Parathyroid adenoma (tissue), 2 donors: Measurements from ENCODE around the gene MAP2.

Source experiments
- H2AFZ ChIP-seq: fragments of 300-600 bp; sonication (generic); one replicate; pipeline ENCODE4 v1.7.0; 2017; ENCODE audit warnings: antibody characterized with exemption, mild to moderate bottlenecking
- H3K27ac ChIP-seq: fragments of 300-600 bp; sonication (generic); one replicate; pipeline ENCODE4 v1.7.0; 2017
- H3K27me3 ChIP-seq: fragments of 300-600 bp; sonication (generic); one replicate; pipeline ENCODE4 v1.7.0; 2017; ENCODE audit warnings: low read length; ENCODE audit not compliant: control insufficient read depth, insufficient read depth
- H3K36me3 ChIP-seq: fragments of 300-600 bp; sonication (generic); one replicate; pipeline ENCODE4 v1.7.0; 2017; ENCODE audit warnings: low read length; ENCODE audit not compliant: control insufficient read depth, insufficient read depth
- H3K4me1 ChIP-seq: fragments of 300-600 bp; sonication (generic); one replicate; pipeline ENCODE4 v1.7.0; 2017; ENCODE audit warnings: control low read depth
- H3K4me2 ChIP-seq: fragments of 300-600 bp; sonication (generic); one replicate; pipeline ENCODE4 v1.7.0; 2017; ENCODE audit warnings: low read length
- H3K4me3 ChIP-seq: fragments of 300-600 bp; sonication (generic); one replicate; pipeline ENCODE4 v1.7.0; 2017; ENCODE audit warnings: low read depth, low read length
- H3K79me2 ChIP-seq: fragments of 300-600 bp; sonication (generic); one replicate; pipeline ENCODE4 v1.7.0; 2017; ENCODE audit warnings: control low read depth
- H3K9ac ChIP-seq: fragments of 300-600 bp; sonication (generic); one replicate; pipeline ENCODE4 v1.7.0; 2017; ENCODE audit warnings: mild to moderate bottlenecking
- H3K9me3 ChIP-seq: fragments of 300-600 bp; sonication (generic); one replicate; pipeline ENCODE4 v1.7.0; 2017; ENCODE audit warnings: low read length; ENCODE audit not compliant: control insufficient read depth
- CTCF ChIP-seq: fragments of 300-600 bp; sonication (generic); IDR thresholded peaks from one replicate; pipeline ENCODE4 v1.7.0; 2017; ENCODE audit warnings: antibody characterized with exemption, mild to moderate bottlenecking
- donor health status: primary hyperparathyroidism.

MAP2 gene

GRCh38 chr2:209529579-209529978 lies 105.7 kb downstream of the MAP2 start:
- Histone ChIP-seq H3K4me3 (no peak overlapping the region), H3K4me2 (no peak overlapping the region), H3K36me3 (no peaks in the 10 kb centered on the region), H3K9me3 (no peaks in the 10 kb centered on the region), H3K4me1 (no peaks in the 10 kb centered on the region), H3K9ac (no peak overlapping the region), H2AFZ (no peak overlapping the region), H3K79me2 (no peaks in the 10 kb centered on the region), H3K27me3 (no peaks in the 10 kb centered on the region), H3K27ac (no peak overlapping the region)
- TF ChIP-seq CTCF: no peak

DNA sequence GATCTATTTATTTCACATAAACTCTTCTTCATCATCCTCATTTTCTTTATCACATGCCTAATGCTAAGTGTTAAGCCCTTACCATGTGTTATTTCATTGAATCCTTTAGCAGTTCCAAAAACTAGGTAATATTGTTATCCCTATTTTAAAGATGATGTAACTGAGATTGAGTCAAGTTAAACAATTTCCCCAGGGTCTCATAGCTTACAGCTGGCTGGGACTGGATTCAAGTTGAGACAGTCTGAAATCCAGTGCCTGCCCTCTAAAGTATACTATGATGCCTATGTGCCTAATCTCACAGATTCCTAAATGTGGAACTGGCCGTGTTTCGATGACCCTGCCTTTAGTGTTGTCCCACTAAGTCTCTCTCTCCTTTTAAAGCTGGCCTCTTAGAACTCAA lies 108.5 kb downstream of the MAP2 start:
- Histone ChIP-seq H3K4me1 (no peaks in the 10 kb centered on the region), H3K4me3 (no peak overlapping the region), H3K4me2 (no peak overlapping the region), H3K27ac (no peak overlapping the region), H3K79me2 (no peaks in the 10 kb centered on the region), H3K27me3 (no peaks in the 10 kb centered on the region), H3K9ac (no peak overlapping the region), H2AFZ (no peak overlapping the region), H3K36me3 (no peaks in the 10 kb centered on the region), H3K9me3 (no peaks in the 10 kb centered on the region)
- TF ChIP-seq CTCF: no peak

- Histone ChIP-seq H3K9me3 (no peaks in the 10 kb centered on the region), H3K4me2 (no peak overlapping the region), H3K9ac (no peak overlapping the region), H3K27me3 (no peaks in the 10 kb centered on the region), H3K4me1 (no peaks in the 10 kb centered on the region), H3K36me3 (no peaks in the 10 kb centered on the region), H3K79me2 (no peaks in the 10 kb centered on the region), H2AFZ (no peak overlapping the region), H3K4me3 (no peak overlapping the region), H3K27ac (no peak overlapping the region)
- TF ChIP-seq CTCF: no peak
Observed at GRCh38 chr2:209533391-209533790, 109.5 kb downstream of the MAP2 start.

DNA sequence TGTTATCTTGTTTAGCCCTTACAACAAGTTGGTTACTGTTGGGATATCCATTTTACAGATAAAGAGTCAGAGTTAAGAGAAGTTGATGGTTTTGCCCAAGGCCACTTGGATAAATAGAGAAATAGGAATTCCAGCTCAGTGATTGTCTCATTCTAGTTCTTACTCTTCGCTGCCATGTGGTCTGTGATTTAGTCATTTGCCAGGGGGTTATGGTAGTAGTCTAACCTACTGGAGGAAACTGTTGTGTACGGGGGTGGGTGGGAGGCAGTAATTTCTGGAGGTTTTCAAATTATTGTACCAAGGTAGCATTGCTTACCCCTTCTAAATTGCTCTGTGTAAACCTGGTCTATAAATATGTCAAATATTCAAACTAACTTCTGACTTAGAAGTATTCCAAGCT lies 110.4 kb downstream of the MAP2 start:
- H3K4me2 ChIP-seq: no peak overlapping the region
- no peaks in the 10 kb centered on the region for H3K79me2 ChIP-seq
- no peaks in the 10 kb centered on the region for H3K9me3 ChIP-seq
- H3K27ac ChIP-seq: no peak overlapping the region
- H3K9ac ChIP-seq: no peak overlapping the region
- H3K4me1 ChIP-seq: no peaks in the 10 kb centered on the region
- no peaks in the 10 kb centered on the region for H3K36me3 ChIP-seq
- H2AFZ ChIP-seq: no peak overlapping the region
- H3K27me3 ChIP-seq: no peaks in the 10 kb centered on the region
- no peak overlapping the region for H3K4me3 ChIP-seq
- no peak for TF ChIP-seq CTCF

GRCh38 chr2:209536363-209536762 lies 112.5 kb downstream of the MAP2 start:
- Histone ChIP-seq H3K9me3 (no peaks in the 10 kb centered on the region), H3K36me3 (no peaks in the 10 kb centered on the region), H3K27me3 (no peaks in the 10 kb centered on the region)

More at GRCh38 chr2:209536363-209536762, 112.5 kb downstream of the MAP2 start:
- H3K27ac ChIP-seq: no peak overlapping the region
- H3K4me2 ChIP-seq: no peak overlapping the region
- H2AFZ ChIP-seq: no peak overlapping the region
- H3K79me2 ChIP-seq: no peaks in the 10 kb centered on the region
- no peak overlapping the region for H3K9ac ChIP-seq
- no peaks in the 10 kb centered on the region for H3K4me1 ChIP-seq
- H3K4me3 ChIP-seq: no peak overlapping the region
- no peak for TF ChIP-seq CTCF
